Loucy (cell line): ENCODE data around the gene INKA1.
"Not testable (repeated sequence)": the region's sequence is repeated elsewhere in the genome, so short reads cannot be mapped to it uniquely, and the experiment has no call there.

Experiments used
- H2AFZ ChIP-seq: fragments of 200-600 bp; sonication (generic); 2 replicates; pipeline ENCODE4 v1.6.0; 2016; ENCODE audit warnings: antibody characterized with exemption, mild to moderate bottlenecking, low read length, moderate library complexity
- H3F3A ChIP-seq: fragments of 200-600 bp; 2 replicates; pipeline ENCODE4 v1.6.0; 2016; ENCODE audit warnings: antibody characterized with exemption, low read depth, mild to moderate bottlenecking
- H3K27me3 ChIP-seq: fragments of 200-600 bp; sonication (generic); 2 replicates; pipeline ENCODE4 v1.6.1; 2014; ENCODE audit warnings: low read length, mild to moderate bottlenecking; ENCODE audit not compliant: insufficient read depth, poor library complexity, severe bottlenecking
- H3K36me3 ChIP-seq: fragments of 200-600 bp; sonication (generic); 2 replicates; pipeline ENCODE4 v1.6.1; 2016; ENCODE audit warnings: low read length; ENCODE audit not compliant: insufficient read depth
- H3K4me1 ChIP-seq: fragments of 200-600 bp; sonication (generic); 2 replicates; pipeline ENCODE4 v1.5.1; 2014; ENCODE audit warnings: low read length, mild to moderate bottlenecking; ENCODE audit not compliant: insufficient read depth, poor library complexity, severe bottlenecking
- H3K4me2 ChIP-seq: fragments of 200-600 bp; sonication (generic); 2 replicates; pipeline ENCODE4 v1.6.0; 2014; ENCODE audit warnings: antibody characterized with exemption, low read length, low read depth, mild to moderate bottlenecking; ENCODE audit not compliant: poor library complexity, severe bottlenecking
- H3K4me3 ChIP-seq: fragments of 200-600 bp; sonication (generic); 2 replicates; pipeline ENCODE4 v1.5.1; 2014; ENCODE audit warnings: low read length, mild to moderate bottlenecking, mixed read lengths; ENCODE audit not compliant: poor library complexity, severe bottlenecking
- H3K79me2 ChIP-seq: fragments of 200-600 bp; sonication (generic); 2 replicates; pipeline ENCODE4 v1.6.1; 2014; ENCODE audit warnings: low read length; ENCODE audit not compliant: insufficient read depth
- H3K9ac ChIP-seq: fragments of 200-600 bp; sonication (generic); 2 replicates; pipeline ENCODE4 v1.6.0; 2014; ENCODE audit warnings: mild to moderate bottlenecking, low read depth, low read length, moderate library complexity; ENCODE audit not compliant: poor library complexity, severe bottlenecking
- H3K9me2 ChIP-seq: fragments of 200-600 bp; sonication (generic); replicated peaks from 2 replicates; pipeline ENCODE4 v1.6.1; 2016; ENCODE audit warnings: low read depth, low read length, mixed read lengths
- H3K9me3 ChIP-seq: fragments of 200-600 bp; sonication (generic); 2 replicates; pipeline ENCODE4 v1.6.1; 2014; ENCODE audit warnings: mild to moderate bottlenecking, antibody characterized with exemption, low read length, low read depth; ENCODE audit not compliant: insufficient read depth
- H4K20me1 ChIP-seq: fragments of 200-600 bp; sonication (generic); 2 replicates; pipeline ENCODE4 v1.6.0; 2014; ENCODE audit warnings: antibody characterized with exemption, low read length, mild to moderate bottlenecking; ENCODE audit not compliant: insufficient read depth, poor library complexity, severe bottlenecking
- EZH2phosphoT487 ChIP-seq: fragments of 200-600 bp; IDR thresholded peaks from 2 replicates; pipeline ENCODE4 v1.6.1; 2018; ENCODE audit warnings: antibody characterized with exemption, mild to moderate bottlenecking, moderate library complexity, borderline replicate concordance
- TF ChIP-seq, protein P1 (sequence below): fragments of 200-600 bp; sonication (generic); conservative IDR thresholded peaks from 2 replicates; pipeline ENCODE4 v1.5.1; 2014; ENCODE audit warnings: mild to moderate bottlenecking, antibody characterized with exemption, low read length

Gene INKA1

DNA sequence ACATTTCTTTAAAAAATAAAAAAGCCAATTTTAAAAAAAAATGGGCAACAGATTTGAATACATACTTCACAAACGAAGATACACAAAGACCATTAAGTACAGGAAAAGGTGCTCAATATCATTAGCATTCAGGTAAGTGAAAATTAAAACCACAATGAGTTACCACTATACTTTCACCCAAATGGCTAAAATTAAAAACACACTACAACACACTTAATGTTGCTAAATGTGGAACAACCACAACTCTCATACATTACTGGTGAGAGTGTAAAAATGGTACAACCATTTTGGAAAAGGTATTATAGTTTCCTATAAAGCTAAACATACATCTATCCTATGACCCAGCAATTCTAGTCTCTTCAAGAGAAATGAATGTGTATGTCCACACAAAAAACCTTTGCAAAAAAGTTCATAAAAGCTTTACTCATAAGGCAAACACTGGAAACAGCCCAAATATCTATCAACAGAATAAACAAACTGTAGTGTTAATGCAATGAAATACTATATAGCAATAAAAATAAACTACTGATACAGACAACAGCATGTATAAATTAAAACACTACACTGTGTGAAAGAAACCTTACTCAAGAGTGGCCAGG lies 31.6 kb upstream of the INKA1 start:
- peaks cover 23% of the 10 kb centered on the region for H4K20me1 ChIP-seq
- no peak overlapping the region for H3K4me2 ChIP-seq

DNA sequence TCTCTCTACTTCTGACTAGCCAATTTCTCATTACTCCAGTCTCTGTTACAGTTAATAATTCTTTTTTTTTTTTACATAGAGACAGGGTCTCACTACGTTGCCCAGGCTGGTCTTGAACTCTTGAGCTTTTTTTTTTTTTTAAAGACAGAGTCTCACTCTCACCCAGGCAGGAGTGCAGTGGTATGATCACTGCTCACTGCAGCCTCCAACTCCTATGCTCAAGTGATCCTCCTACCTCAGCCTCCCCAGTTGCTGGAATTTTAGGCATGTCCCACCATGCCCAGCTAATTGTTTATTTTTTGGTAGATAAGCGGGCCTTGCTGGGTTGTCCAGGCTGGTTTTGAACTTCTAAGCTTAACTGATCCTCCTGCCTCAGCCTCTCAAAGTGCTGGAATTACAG lies 30.4 kb upstream of the INKA1 start:
- Histone ChIP-seq H3K9me2 (no peaks in the 10 kb centered on the region), H3K36me3 (peaks cover 3% of the 10 kb centered on the region; the same call in 1 of the 2 replicates), H3K4me3 (no peak overlapping the region), H3K79me2 (peaks cover 71% of the 10 kb centered on the region), H3K4me2 (no peak overlapping the region), H3F3A (0 out of 2 replicates have a peak, but pooled peaks cover 3% of the 10 kb centered on the region), H4K20me1 (peaks cover 23% of the 10 kb centered on the region), H3K4me1 (peaks cover 4% of the 10 kb centered on the region), H3K9ac (no peak overlapping the region), H2AFZ (no peak overlapping the region), H3K9me3 (no peaks in the 10 kb centered on the region), H3K27me3 (no peaks in the 10 kb centered on the region)
- TF ChIP-seq EZH2phosphoT487 = no peak
- TF ChIP-seq, protein P1, sequence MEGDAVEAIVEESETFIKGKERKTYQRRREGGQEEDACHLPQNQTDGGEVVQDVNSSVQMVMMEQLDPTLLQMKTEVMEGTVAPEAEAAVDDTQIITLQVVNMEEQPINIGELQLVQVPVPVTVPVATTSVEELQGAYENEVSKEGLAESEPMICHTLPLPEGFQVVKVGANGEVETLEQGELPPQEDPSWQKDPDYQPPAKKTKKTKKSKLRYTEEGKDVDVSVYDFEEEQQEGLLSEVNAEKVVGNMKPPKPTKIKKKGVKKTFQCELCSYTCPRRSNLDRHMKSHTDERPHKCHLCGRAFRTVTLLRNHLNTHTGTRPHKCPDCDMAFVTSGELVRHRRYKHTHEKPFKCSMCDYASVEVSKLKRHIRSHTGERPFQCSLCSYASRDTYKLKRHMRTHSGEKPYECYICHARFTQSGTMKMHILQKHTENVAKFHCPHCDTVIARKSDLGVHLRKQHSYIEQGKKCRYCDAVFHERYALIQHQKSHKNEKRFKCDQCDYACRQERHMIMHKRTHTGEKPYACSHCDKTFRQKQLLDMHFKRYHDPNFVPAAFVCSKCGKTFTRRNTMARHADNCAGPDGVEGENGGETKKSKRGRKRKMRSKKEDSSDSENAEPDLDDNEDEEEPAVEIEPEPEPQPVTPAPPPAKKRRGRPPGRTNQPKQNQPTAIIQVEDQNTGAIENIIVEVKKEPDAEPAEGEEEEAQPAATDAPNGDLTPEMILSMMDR = no peak

More for the DNA sequence above, 31.6 kb upstream of the INKA1 start:
- H3K4me3 ChIP-seq = no peak overlapping the region
- H2AFZ ChIP-seq = no peak overlapping the region
- TF ChIP-seq, protein P1 = no peak
- peaks cover 4% of the 10 kb centered on the region for H3K4me1 ChIP-seq
- no peaks in the 10 kb centered on the region for H3K27me3 ChIP-seq
- H3K9me2 ChIP-seq = no peaks in the 10 kb centered on the region
- H3K79me2 ChIP-seq = peaks cover 72% of the 10 kb centered on the region
- H3K9ac ChIP-seq = no peak overlapping the region
- 0 out of 2 replicates have a peak, but pooled peaks cover 3% of the 10 kb centered on the region for H3F3A ChIP-seq
- no peaks in the 10 kb centered on the region for H3K9me3 ChIP-seq
- H3K36me3 ChIP-seq = peaks cover 3% of the 10 kb centered on the region; the same call in 1 of the 2 replicates

- H4K20me1 ChIP-seq = peaks cover 8% of the 10 kb centered on the region
- no peaks in the 10 kb centered on the region for H3K27me3 ChIP-seq
- H3K4me3 ChIP-seq = no peak overlapping the region
- 0 out of 2 replicates have a peak, but pooled peaks cover 3% of the 10 kb centered on the region for H3F3A ChIP-seq
- peaks cover 68% of the 10 kb centered on the region for H3K79me2 ChIP-seq
- peaks cover 17% of the 10 kb centered on the region for H3K4me1 ChIP-seq
- H3K9me3 ChIP-seq = no peaks in the 10 kb centered on the region
- H3K9ac ChIP-seq = no peak overlapping the region
- no peaks in the 10 kb centered on the region for H3K9me2 ChIP-seq
- H2AFZ ChIP-seq = no peak overlapping the region
- no peaks in the 10 kb centered on the region for H3K36me3 ChIP-seq
- TF ChIP-seq, protein P1 = no peak
- no peak for TF ChIP-seq EZH2phosphoT487
- no peak overlapping the region for H3K4me2 ChIP-seq
Measured at GRCh38 chr3:49775538-49775937, 27.5 kb upstream of the INKA1 start.

- not testable (repeated sequence) for H3K36me3 ChIP-seq, H4K20me1 ChIP-seq, H3K9me3 ChIP-seq, H3K9ac ChIP-seq, H2AFZ ChIP-seq, H3K27me3 ChIP-seq, H3K4me2 ChIP-seq, H3K4me3 ChIP-seq, H3F3A ChIP-seq, H3K9me2 ChIP-seq
- peaks cover 20% of the 10 kb centered on the region for H3K4me1 ChIP-seq
- H3K79me2 ChIP-seq = peaks cover 67% of the 10 kb centered on the region
Measured at GRCh38 chr3:49776101-49776500, 27.0 kb upstream of the INKA1 start.
